GM12892 (cell line): ENCODE results near the gene NELFB.
A peak's percentile ranks its signal among the peaks of the same experiment; 100 is the strongest.

Source experiments
- DNase-seq: peaks from one replicate; pipeline ENCODE4 v3.0.0; 2011; ENCODE audit not compliant: insufficient read length
- FAIRE-seq: peaks from 2 replicates; lab custom pipeline; 2011; peaks lifted over from hg19 to GRCh38; lab: Jason Lieb, UNC
- POLR2A ChIP-seq: IDR thresholded peaks from 2 replicates; pipeline ENCODE4 v1.6.1; 2011; ENCODE audit warnings: low read depth, low read length, control low read depth
- POLR2AphosphoS5 ChIP-seq: IDR thresholded peaks from 2 replicates; pipeline ENCODE4 v1.6.1; 2011; ENCODE audit warnings: low read depth, low read length, control low read depth
- TAF1 ChIP-seq: IDR thresholded peaks from 2 replicates; pipeline ENCODE4 v1.6.1; 2011; ENCODE audit warnings: low read depth, mild to moderate bottlenecking, control low read depth, low read length, borderline replicate concordance

Gene NELFB

DNA sequence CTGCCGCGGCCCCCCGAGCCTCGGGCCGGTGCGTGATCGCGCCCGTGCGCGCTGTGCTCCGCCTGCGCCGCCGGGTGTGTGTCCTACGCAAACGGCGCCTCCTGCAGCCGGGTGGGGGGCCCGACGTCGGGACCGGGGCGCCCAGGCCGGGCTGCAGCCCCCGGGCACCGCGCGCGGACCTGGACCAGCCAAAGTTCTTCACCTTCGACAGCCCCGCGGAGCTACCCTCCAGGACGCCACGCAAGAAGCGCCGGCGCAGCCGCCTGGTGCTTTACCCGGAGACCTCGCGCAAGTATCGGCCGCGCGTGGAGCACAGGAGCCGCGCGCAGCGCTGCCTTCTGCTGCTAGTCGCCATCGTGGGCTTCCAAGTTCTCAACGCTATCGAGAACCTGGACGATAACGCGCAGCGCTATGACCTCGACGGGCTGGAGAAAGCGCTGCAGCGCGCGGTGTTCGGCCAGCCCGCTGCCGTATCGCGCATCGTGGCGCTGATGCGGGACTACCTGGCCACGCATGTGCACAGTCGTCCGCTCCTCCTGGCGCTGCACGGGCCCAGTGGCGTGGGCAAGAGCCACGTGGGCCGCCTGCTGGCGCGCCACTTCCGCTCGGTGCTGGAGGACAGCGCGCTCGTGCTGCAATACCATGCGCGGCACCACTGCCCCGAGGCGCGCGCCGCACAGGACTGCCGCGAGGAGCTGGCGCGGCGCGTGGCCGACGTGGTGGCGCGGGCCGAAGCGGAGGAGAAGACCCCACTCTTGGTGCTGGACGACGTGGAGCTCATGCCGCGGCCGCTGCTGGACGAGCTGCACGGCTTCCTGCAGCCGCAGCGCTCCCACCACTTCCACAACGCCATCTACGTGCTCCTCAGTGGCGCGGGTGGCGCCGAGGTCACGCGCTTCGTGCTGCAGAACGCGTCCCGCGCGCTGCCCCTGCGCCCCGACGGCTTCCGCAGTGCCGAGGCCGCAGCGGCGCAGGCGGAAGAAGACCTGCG is 23.9 kb downstream of the NELFB start:
- DNase-seq: no peak
- FAIRE-seq: no peak
- TF ChIP-seq POLR2A (no peak), TAF1 (no peak), POLR2AphosphoS5 (no peak)

DNA sequence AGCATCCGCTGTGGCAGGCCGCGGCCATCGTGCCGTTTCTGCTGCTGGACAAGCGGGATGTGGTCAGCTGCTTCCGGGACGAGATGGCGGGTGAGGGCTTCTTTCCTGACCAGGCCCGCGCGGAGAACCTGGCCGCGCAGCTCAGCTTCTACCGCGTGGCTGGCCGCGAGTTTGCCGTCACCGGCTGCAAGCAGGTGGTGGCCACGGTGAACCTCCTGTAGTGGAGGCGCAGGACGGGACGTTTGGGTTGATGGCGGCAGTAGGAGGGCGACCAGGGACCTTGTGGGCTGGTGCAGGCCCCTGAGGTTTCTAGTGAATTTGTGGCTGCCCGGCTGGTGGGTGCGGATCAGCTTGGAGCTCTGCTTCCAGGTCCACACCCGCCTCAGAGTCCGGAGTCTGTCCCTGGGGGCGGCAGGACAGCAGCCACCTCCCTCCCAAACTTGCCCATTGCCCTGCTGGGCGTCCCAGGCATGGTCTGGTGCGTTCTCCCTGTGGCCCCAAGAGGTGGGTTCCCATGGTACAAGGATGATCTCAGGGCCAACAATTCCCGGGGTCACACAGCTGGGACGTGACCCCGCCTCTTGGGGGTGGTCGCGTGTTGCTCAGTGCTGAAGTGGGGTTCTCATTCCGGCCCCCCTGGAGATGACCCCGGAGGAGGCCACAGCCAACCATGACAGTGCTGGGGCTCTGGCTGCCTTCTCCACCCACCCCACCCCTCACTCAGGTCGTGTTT is 24.8 kb downstream of the NELFB start:
- TF ChIP-seq POLR2A: no peak
- FAIRE-seq (no peak), DNase-seq (no peak)

DNA sequence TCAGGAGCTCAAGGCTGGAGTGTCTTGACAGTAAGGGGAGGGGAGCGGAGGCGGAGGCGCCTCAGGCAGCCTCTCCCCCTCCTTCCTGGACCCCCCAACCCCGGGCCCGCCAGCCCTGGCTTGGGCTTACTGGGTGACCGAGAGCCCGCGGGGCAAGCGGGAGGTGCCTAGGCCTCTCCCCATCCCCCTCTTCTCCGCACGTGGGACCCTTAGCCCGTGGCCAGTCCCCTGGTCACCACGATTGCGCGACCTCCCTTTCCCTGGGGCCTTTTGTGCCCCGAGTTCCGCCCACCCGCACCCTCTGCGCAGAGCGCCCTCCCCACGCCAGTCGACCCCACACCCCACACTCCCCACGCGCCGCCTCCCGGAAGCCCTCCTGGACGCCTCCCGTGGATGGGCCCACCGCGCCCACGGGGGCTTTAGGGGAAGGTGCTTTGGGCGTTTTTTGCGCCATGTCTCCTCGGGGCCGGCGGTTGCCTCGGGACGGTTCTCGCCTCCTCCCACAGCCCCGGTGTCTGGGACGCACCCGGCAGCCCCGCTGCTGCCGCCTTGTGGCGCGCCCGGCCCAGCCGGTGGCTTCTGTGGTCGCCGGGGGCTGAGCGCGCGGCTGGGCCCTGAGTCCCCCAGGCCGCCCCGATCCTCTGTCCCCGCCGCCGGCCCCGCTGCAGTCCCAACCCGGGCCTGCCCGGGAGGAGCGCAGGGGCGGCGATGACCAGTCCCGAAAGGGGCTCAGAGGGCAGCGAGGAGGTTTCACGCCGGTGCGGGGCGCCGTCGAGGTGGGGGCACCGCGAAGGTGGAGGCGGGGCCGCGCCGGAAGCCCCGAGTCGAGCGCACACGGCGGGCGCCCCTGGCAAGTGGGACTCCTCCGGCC is 25.6 kb downstream of the NELFB start:
- no peak for TF ChIP-seq POLR2A
- TF ChIP-seq TAF1: no peak
- no peak for TF ChIP-seq POLR2AphosphoS5
- no peak for FAIRE-seq
- DNase-seq: no peak

DNA sequence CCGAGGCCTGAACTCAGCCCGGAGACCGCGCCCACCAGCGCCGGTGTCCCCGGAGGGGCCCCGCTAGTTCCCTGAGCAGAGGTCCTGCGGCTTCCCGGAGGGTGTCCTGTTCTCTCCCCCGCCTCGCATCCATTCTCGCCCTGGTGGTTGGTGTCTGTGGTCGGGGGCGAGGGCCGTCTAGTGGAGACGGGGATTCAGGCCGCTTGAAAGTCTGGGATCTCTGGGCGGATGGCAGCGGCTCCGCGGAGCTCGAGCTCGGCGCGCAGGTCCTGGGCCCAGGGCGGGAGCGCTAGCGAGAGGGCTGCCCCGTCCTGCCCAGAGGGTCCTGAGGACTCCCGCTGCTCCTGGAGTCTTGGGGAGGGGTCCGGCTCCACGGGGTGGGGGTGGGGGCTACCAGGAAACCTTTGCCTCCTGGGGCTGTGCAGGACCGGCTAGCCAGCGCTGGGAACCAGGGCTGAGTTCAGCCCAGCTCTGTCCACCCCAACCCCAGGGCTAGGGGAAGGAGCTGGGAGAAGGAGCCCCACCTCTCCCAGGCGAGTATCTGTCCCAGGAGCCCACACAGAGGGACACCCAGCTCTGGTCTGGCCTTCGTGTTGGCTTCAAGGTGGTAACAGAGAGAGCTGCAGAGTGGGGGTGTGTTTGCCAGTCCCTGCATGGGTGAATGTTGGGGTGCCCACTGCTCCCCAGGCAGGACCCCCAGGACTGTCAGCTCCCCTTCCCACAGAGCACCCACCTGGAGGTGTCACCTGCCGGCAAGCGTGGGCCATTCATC is 26.4 kb downstream of the NELFB start:
- no peak for FAIRE-seq
- no peak for TF ChIP-seq TAF1
- TF ChIP-seq POLR2A: no peak
- TF ChIP-seq POLR2AphosphoS5: no peak

DNA sequence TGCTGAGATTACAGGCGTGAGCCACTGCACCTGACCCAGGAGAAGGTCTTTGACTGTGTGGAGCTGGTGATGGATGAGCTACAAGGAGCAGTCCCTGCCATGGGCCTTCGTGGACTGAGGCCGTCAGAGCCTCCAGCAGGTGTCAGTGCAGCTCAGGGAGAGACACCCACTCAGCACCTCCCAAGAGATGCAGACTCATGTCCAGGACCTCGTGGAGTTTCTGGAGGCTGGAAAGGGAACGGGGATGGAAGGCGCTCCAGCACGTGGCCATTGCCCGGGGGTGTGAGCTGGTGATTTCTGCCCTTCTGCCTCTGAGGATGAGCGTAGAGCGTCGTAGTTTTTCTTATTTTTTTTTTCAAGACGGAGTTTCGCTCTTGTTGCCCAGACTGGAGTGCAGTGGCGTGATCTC is 31.9 kb downstream of the NELFB start:
- FAIRE-seq (no peak), DNase-seq (peak; percentile 61)
- TF ChIP-seq POLR2AphosphoS5 (no peak), POLR2A (no peak), TAF1 (no peak)

More for the DNA sequence above, 26.4 kb downstream of the NELFB start:
- DNase-seq: no peak

- no peak for TF ChIP-seq TAF1
- FAIRE-seq (no peak), DNase-seq (no peak)
Measured at GRCh38 chr9:137293094-137293481, 38.0 kb downstream of the NELFB start.

DNA sequence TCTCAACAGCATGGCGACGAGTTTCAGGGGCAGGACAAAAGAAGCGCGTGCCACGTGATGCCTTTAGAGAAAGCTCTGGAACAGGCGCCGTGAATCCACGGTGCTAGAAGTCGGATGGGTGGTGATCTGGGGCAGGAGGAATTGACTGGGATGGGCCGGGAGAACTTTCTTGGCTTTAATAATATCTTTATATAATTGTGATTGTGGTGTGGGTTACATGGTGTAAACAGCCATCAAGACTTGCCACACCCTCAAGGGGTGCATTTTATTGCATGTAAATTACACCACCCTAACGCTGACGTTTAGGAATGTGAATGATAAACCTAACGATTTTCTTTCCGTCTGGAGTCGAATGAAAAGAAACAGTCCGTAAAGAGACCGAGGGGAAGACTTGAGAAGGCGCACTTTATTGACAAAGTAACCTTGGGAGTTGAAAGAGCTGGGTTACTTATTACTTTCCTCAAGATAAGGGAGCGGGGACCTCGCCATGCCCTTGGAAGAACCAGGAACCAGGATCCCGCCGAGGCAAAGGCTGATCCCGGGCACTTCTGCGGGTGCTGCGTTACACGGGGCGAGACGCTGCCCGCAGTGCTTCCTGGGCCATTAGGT is 38.5 kb downstream of the NELFB start:
- DNase-seq (no peak), FAIRE-seq (no peak)
- TF ChIP-seq TAF1 (no peak), POLR2A (no peak), POLR2AphosphoS5 (no peak)

- TF ChIP-seq POLR2AphosphoS5: no peak
- TF ChIP-seq TAF1: no peak
- no peak for TF ChIP-seq POLR2A
- FAIRE-seq (no peak), DNase-seq (no peak)
Measured at GRCh38 chr9:137294091-137294680, 39.1 kb downstream of the NELFB start.

GRCh38 chr9:137294681-137295237 is 39.6 kb downstream of the NELFB start:
- DNase-seq (no peak), FAIRE-seq (no peak)
- no peak for TF ChIP-seq POLR2AphosphoS5
- TF ChIP-seq TAF1: no peak
- TF ChIP-seq POLR2A: no peak
